Subcutaneous abdominal adipose tissue (tissue), 5 donors: ENCODE data around the gene UBTD2.

Source experiments
- H3K27ac ChIP-seq: one replicate; pipeline ENCODE4 v1.7.0; 2013; ENCODE audit warnings: low read depth, mild to moderate bottlenecking, inconsistent platforms, low read length, moderate library complexity
- H3K27me3 ChIP-seq, 5 donors: one replicate each; pipeline ENCODE4 v1.7.0; 2013; ENCODE audit warnings: low read length in 5 of 5, inconsistent platforms in 1 of 5; ENCODE audit not compliant: control insufficient read depth in 5 of 5, insufficient read depth in 4 of 5
- H3K36me3 ChIP-seq, 5 donors: one replicate each; pipeline ENCODE4 v1.7.0; 2013; ENCODE audit warnings: low read length in 5 of 5; ENCODE audit not compliant: control insufficient read depth in 5 of 5, insufficient read depth in 5 of 5
- H3K4me1 ChIP-seq, 5 donors: one replicate each; pipeline ENCODE4 v1.7.0; 2013; ENCODE audit warnings: low read length in 5 of 5, mild to moderate bottlenecking in 3 of 5, moderate library complexity in 1 of 5; ENCODE audit not compliant: control insufficient read depth in 5 of 5, insufficient read depth in 5 of 5
- H3K4me3 ChIP-seq, 5 donors: one replicate each; pipeline ENCODE4 v1.7.0; 2013; ENCODE audit warnings: low read length in 5 of 5, low read depth in 1 of 5
- H3K9ac ChIP-seq, 5 donors: one replicate each; pipeline ENCODE4 v1.7.0; 2013; ENCODE audit warnings: low read length in 5 of 5, mild to moderate bottlenecking in 4 of 5, moderate library complexity in 3 of 5
- H3K9me3 ChIP-seq, 5 donors: one replicate each; pipeline ENCODE4 v1.7.0; 2013; ENCODE audit warnings: low read length in 5 of 5; ENCODE audit not compliant: control insufficient read depth in 5 of 5
- donor health status: healthy.
- donor health status: healthy.
- donor health status: healthy.
- donor health status: healthy.
- donor health status: healthy.

Gene UBTD2

DNA sequence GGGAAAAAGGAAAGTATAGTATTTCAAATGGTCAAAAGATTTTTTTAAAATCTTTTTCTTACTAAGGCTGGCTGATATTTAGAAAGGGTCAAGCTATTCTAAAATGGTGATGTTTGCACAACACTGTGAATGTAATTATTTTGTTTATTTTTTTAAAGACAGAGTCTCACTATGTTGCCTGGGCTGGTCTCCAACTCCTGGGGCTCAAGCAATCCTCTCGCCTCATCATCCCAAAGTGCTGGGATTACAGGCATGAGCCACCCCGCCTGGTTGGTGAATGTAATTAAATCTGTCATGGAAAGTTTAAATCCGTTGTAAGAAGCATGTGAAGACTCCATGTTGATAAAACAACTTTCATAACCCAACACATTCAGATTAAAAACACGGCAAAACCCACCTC, 2.6 kb downstream of the UBTD2 start:
- H3K4me3 ChIP-seq: no peak overlapping the region
- H3K27ac ChIP-seq: no peak overlapping the region

DNA sequence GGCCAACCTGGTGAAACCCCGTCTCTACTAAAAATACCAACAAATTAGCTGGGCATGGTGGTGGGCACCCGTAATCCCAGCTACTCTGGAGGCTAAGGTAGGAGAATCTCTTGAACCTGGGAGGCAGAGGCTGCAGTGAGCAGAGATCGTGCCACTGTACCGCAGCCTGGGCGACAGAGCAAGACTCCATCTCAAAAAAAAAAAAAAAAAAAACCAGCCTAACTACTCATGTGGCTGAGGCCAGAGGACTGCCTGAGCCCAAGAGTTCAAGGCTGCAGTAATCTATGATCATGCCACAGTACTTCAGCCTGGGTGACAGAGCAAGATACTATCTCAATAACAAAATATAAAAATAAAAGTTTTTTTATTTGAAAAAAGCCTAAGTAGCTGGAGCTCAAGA, 3.2 kb downstream of the UBTD2 start:
- Histone ChIP-seq H3K36me3 (no peaks in the 10 kb centered on the region), H3K9me3 (no peaks in the 10 kb centered on the region), H3K4me3 (no peak overlapping the region), H3K27me3 (no peaks in the 10 kb centered on the region), H3K27ac (no peak overlapping the region), H3K9ac (no peak overlapping the region), H3K4me1 (peaks cover under 1 to 39% (median 23%) of the 10 kb centered on the region in 5 donors)

More for the DNA sequence above, 2.6 kb downstream of the UBTD2 start:
- Histone ChIP-seq H3K36me3 (no peaks in the 10 kb centered on the region), H3K9me3 (no peaks in the 10 kb centered on the region), H3K27me3 (no peaks in the 10 kb centered on the region), H3K9ac (no peak overlapping the region), H3K4me1 (peaks cover 0 to 39% (median 23%) of the 10 kb centered on the region in 5 donors)

DNA sequence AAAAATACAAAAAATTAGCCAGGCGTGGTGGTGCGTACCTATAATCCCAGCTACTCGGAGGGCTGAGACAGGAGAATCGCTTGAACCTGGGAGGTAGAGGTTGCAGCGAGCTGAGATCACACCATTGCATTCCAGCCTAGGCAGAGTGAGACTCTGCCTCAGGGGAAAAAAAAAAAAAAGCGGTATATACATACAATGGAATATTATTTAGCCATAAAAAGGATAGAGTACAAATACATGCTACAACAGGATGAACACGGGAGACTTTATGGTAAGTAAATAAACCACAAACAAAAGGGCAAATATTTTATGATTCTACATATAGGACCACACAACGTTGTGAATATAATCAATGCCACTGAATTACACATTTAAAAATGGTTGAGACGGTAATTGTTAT, 5.2 kb downstream of the UBTD2 start:
- Histone ChIP-seq H3K27me3 (no peaks in the 10 kb centered on the region), H3K4me3 (no peak overlapping the region), H3K4me1 (peaks cover 3 to 29% (median 12%) of the 10 kb centered on the region in 5 donors)

DNA sequence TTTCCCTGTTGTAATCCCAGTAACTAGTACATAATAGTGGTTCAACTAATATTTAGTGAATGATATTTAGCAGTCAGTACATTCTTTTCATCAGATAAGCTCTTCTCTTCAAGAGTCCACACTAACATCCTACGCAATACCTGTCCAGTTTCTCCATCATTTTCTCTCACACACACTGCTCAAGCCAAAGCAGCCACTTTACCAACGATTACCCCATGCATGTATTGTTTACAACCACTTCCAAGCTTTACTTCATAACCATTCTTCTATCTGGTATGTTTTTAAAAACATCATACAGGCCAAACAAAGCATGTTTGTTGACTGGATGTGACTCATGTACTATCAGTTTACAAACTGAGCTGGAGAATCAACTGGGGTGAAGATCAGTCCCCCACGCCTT, 7.3 kb downstream of the UBTD2 start:
- Histone ChIP-seq H3K27ac (no peak overlapping the region), H3K27me3 (no peaks in the 10 kb centered on the region), H3K4me3 (no peak overlapping the region), H3K9ac (no peak overlapping the region), H3K9me3 (no peaks in the 10 kb centered on the region), H3K36me3 (no peaks in the 10 kb centered on the region), H3K4me1 (peaks cover 0 to 9% (median 3%) of the 10 kb centered on the region in 5 donors)

More for the DNA sequence above, 5.2 kb downstream of the UBTD2 start:
- no peak overlapping the region for H3K27ac ChIP-seq
- H3K9me3 ChIP-seq: no peaks in the 10 kb centered on the region
- no peaks in the 10 kb centered on the region for H3K36me3 ChIP-seq
- no peak overlapping the region for H3K9ac ChIP-seq

DNA sequence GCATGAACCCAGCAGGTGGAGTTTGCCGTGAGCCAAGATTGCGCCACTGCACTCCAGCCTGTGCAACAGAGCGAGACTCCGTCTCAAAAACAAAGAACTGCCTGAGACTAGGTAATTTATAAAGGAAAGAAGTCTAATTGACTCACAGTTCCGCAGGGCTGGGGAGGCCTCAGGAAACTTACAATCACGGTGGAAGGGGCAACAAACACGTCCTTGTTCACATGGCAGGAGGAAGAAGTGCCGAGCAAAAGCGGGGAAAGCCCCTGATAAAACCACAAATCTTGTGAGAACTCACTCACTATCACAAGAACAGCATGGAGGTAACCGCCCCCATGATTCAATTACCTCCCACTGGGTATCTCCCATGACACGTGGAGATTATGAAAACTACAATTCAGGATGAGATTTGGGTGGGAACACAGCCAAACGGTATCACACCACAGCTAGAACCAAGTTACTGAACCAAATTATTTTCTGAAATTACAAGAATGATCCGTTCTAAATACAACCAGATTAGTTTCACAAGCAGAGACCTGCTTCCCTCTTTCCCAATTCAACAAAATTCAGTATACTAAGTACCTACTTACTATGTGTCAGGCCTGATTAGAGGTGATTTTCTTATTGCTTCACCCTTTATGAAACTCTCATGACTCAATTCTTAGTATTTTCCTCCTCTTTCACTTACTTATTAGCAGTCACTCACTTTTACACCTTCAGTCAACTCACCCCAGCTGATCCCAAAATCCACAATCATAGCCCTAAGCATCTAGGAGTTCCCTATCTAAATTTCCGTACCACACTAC, 8.4 kb downstream of the UBTD2 start:
- H3K27ac ChIP-seq: no peak overlapping the region
- H3K9me3 ChIP-seq: no peaks in the 10 kb centered on the region
- peaks cover 0 to 5% (median 0%) of the 10 kb centered on the region in 5 donors for H3K4me1 ChIP-seq
- no peak overlapping the region for H3K4me3 ChIP-seq
- no peaks in the 10 kb centered on the region for H3K36me3 ChIP-seq
- H3K9ac ChIP-seq: no peak overlapping the region
- no peaks in the 10 kb centered on the region for H3K27me3 ChIP-seq

DNA sequence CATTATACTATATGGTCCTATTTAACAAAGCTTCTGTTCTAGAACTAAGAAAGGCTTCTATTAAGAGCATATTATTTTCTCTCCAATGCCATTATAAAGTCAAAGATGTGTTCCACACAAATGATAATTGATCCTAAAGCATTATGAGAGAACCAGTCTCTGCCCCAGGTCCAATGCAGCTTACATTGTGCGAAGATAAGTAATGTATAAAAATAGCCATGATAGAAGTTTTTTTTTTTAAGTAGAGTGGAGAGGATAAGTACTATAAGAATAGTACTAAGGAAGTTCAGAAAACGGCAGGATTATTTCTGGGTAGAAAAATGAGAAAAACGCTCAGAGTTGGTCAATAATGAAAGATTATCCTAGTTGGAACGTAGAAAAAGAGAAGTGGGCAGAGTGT, 15.6 kb downstream of the UBTD2 start:
- no peaks in the 10 kb centered on the region for H3K4me1 ChIP-seq
- H3K36me3 ChIP-seq: no peaks in the 10 kb centered on the region
- H3K27me3 ChIP-seq: no peaks in the 10 kb centered on the region
- H3K4me3 ChIP-seq: no peak overlapping the region
- no peak overlapping the region for H3K27ac ChIP-seq
- no peak overlapping the region for H3K9ac ChIP-seq
- H3K9me3 ChIP-seq: no peaks in the 10 kb centered on the region

DNA sequence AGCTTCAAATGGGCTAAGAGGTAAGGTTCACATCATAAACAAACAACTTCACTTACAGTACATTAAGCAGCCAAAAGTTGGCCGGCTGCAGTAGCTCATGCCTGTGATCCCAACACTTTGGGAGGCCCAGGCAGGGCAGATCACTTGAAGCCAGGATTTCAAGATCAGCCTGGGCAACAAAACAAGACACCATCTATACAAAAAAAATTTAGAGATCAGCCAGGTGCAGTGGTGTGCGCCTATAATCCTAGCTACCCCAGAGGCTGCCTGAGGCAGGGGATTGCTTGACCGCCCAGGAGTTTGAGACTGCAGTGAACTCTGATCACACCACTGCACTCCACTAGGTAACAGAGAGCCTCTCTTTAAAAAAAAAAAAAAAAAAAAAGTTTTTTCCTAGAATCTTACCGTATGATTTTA, 16.9 kb downstream of the UBTD2 start:
- Histone ChIP-seq H3K36me3 (no peaks in the 10 kb centered on the region), H3K4me3 (no peak overlapping the region), H3K9me3 (no peaks in the 10 kb centered on the region), H3K4me1 (no peaks in the 10 kb centered on the region), H3K9ac (no peak overlapping the region), H3K27ac (no peak overlapping the region), H3K27me3 (no peaks in the 10 kb centered on the region)

DNA sequence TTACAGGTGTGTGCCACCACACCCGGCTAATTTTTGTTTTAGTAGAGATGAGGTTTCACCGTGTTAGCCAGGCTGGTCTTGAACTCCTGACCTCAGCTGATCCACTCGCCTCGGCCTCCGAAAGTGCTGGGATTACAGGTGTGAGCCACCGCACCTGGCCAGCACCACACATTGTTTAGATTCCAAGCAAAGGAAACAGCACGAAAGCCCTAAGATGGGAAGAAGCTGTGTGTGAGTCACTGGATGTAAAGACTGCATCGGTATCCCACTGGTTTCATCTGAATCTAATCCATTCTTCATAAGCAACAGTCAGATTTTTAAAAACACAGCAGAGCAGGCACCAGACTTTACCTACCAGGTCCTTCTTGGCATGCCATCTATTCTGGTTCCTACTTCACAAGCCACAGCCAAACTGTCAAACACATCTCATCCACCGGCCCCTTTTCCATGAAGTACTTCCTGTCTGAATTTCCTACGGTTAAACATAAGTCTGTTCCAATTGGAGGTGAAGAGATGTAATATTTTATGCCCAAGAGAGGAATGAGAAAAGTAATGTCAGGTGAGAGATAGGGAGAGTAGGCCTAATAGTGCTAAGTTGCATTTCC, 17.4 kb downstream of the UBTD2 start:
- H3K4me1 ChIP-seq: no peaks in the 10 kb centered on the region
- H3K9ac ChIP-seq: no peak overlapping the region
- no peaks in the 10 kb centered on the region for H3K27me3 ChIP-seq
- no peaks in the 10 kb centered on the region for H3K36me3 ChIP-seq
- H3K4me3 ChIP-seq: no peak overlapping the region
- no peak overlapping the region for H3K27ac ChIP-seq
- no peaks in the 10 kb centered on the region for H3K9me3 ChIP-seq

DNA sequence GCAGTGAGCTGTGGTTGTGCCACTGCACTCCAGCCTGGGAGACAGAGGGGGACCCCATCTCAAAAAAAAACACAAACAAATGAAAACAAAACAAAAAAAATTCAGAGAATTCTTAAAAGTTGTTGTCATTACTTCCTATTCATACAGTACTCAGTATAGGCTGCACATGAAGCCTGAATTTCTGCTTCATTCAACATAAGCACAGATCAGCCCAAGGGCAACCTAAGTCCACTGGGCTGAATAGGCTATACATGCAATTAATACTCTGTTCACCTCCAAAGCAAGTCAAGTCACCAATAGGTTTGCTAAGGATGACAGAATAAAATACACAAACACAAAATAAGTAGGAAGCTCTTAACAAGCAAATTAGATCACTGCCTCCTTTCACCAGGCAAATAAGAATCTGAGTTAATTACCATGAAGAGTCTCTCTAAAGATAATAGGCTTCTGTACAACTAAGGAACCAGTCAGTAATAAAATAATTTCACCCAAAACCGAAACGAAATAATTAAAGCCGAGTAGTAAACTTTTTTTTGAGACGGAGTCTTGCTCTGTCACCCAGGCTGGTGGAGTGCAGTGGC, 18.7 kb downstream of the UBTD2 start:
- Histone ChIP-seq H3K27ac (no peak overlapping the region), H3K9me3 (no peaks in the 10 kb centered on the region), H3K4me3 (no peak overlapping the region), H3K27me3 (no peaks in the 10 kb centered on the region), H3K4me1 (no peaks in the 10 kb centered on the region), H3K36me3 (no peaks in the 10 kb centered on the region), H3K9ac (no peak overlapping the region)

DNA sequence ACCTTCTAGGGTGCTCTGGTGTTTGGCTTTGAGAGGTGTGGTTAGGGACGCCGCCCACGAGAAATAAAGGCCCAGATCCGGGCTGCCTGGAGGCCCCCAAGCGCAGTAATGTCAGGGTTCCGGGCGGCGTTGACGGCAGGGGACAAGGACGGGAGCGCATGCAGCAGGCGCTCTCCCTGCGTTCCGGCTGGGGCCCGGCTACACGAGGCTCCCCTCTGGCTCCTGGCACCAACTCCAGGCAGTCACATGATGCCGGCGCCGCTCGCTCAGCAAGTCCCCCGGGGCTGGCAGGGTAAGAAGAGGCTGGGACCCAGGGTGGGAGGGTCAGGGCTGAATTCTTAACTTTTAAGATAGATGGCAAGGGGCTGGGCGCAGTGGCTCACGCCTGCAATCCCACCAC, 28.1 kb downstream of the UBTD2 start:
- peaks cover 3 to 23% (median 10%) of the 10 kb centered on the region in 5 donors for H3K9me3 ChIP-seq
- H3K27me3 ChIP-seq: no peaks in the 10 kb centered on the region
- H3K36me3 ChIP-seq: peaks cover 5 to 11% (median 10%) of the 10 kb centered on the region in 5 donors
- H3K27ac ChIP-seq: no peak overlapping the region
- H3K9ac ChIP-seq: no peak overlapping the region
- no peak overlapping the region for H3K4me3 ChIP-seq
- H3K4me1 ChIP-seq: no peaks in the 10 kb centered on the region
